HG02981 (cell line): ENCODE data around the gene SLC12A8.

ENCODE experiments used
- ATAC-seq: cut with Tn5 transposase; IDR thresholded peaks from one replicate; pipeline ENCODE4 v1.9.1; 2021; ENCODE audit warnings: mild to moderate bottlenecking, moderate library complexity; ENCODE audit not compliant: unreplicated experiment

The SLC12A8 gene

GRCh38 chr3:125187599-125187910 lies 25.0 kb downstream of the SLC12A8 start:
- no peak for ATAC-seq

- no peak for ATAC-seq
Observed at GRCh38 chr3:125186800-125187598, 25.5 kb downstream of the SLC12A8 start.

- no peak for ATAC-seq
Observed at GRCh38 chr3:125186261-125186787, 26.2 kb downstream of the SLC12A8 start.

- no peak for ATAC-seq
Observed at GRCh38 chr3:125185805-125186204, 26.7 kb downstream of the SLC12A8 start.

- ATAC-seq: no peak
Observed at GRCh38 chr3:125179884-125180240, 32.7 kb downstream of the SLC12A8 start.

GRCh38 chr3:125179143-125179883 lies 33.2 kb downstream of the SLC12A8 start:
- ATAC-seq: no peak

- no peak for ATAC-seq
Observed at GRCh38 chr3:125177746-125178145, 34.8 kb downstream of the SLC12A8 start.

- no peak for ATAC-seq
Observed at GRCh38 chr3:125175295-125176078, 37.1 kb downstream of the SLC12A8 start.

- ATAC-seq: no peak
Observed at GRCh38 chr3:125172346-125172745, 40.2 kb downstream of the SLC12A8 start.

GRCh38 chr3:125168711-125169393 lies 43.7 kb downstream of the SLC12A8 start:
- no peak for ATAC-seq

- no peak for ATAC-seq
Observed at GRCh38 chr3:125166599-125167136, 45.9 kb downstream of the SLC12A8 start.

GRCh38 chr3:125165948-125166553 lies 46.5 kb downstream of the SLC12A8 start:
- ATAC-seq: no peak

GRCh38 chr3:125165189-125165947 lies 47.2 kb downstream of the SLC12A8 start:
- ATAC-seq: no peak

GRCh38 chr3:125163739-125164601 lies 48.6 kb downstream of the SLC12A8 start:
- ATAC-seq: no peak

GRCh38 chr3:125161607-125162219 lies 50.8 kb downstream of the SLC12A8 start:
- no peak for ATAC-seq

- ATAC-seq: no peak
Observed at GRCh38 chr3:125160606-125161371, 51.8 kb downstream of the SLC12A8 start.

- no peak for ATAC-seq
Observed at GRCh38 chr3:125157183-125157582, 55.4 kb downstream of the SLC12A8 start.
